Neural progenitor cell (in vitro differentiated cells): ENCODE measurements around the gene KLHL6. TPM values are rescaled to one million over a fixed set of nuclear protein-coding genes. Genes with fewer than 3 reads are reported as not detected.

Source experiments
- DNase-seq: peaks from one replicate; pipeline ENCODE4 v3.0.0-alpha.2; 2016; ENCODE audit warnings: low spot score
- H2AFZ ChIP-seq: fragments of 200-600 bp; sonication (generic); replicated peaks from 2 replicates; pipeline ENCODE4 v1.6.1; 2016; ENCODE audit warnings: antibody characterized with exemption
- H3F3A ChIP-seq: fragments of 200-600 bp; sonication (generic); 2 replicates; pipeline ENCODE4 v1.6.1; 2016; ENCODE audit warnings: antibody characterized with exemption, low read depth
- H3K27ac ChIP-seq: fragments of 200-600 bp; sonication (generic); 2 replicates; pipeline ENCODE4 v1.5.1; 2016; ENCODE audit warnings: mild to moderate bottlenecking
- H3K27me3 ChIP-seq: fragments of 200-600 bp; sonication (generic); 2 replicates; pipeline ENCODE4 v1.6.1; 2016; ENCODE audit warnings: mild to moderate bottlenecking, moderate library complexity
- H3K36me3 ChIP-seq: fragments of 200-600 bp; sonication (generic); 2 replicates; pipeline ENCODE4 v1.5.1; 2016
- H3K4me1 ChIP-seq: fragments of 200-600 bp; sonication (generic); 2 replicates; pipeline ENCODE4 v1.6.1; 2016; ENCODE audit warnings: mixed run types
- H3K4me2 ChIP-seq: fragments of 200-600 bp; sonication (generic); 2 replicates; pipeline ENCODE4 v1.6.1; 2016
- H3K4me3 ChIP-seq: fragments of 200-600 bp; sonication (generic); 2 replicates; pipeline ENCODE4 v1.5.1; 2016
- H3K79me2 ChIP-seq: fragments of 200-600 bp; sonication (generic); 2 replicates; pipeline ENCODE4 v1.6.1; 2016; ENCODE audit warnings: low read depth
- H3K9ac ChIP-seq: fragments of 200-600 bp; sonication (generic); 2 replicates; pipeline ENCODE4 v1.6.1; 2016
- H3K9me3 ChIP-seq: fragments of 200-600 bp; sonication (generic); 2 replicates; pipeline ENCODE4 v1.5.1; 2016; ENCODE audit warnings: low read depth
- H4K20me1 ChIP-seq: fragments of 200-600 bp; sonication (generic); 2 replicates; pipeline ENCODE4 v1.6.1; 2016; ENCODE audit warnings: low read depth
- H3K27ac Mint-ChIP-seq: 3 replicates; pipeline ENCODE4 v1.8.0; 2021; ENCODE audit warnings: mixed read lengths
- H3K27me3 Mint-ChIP-seq: 2 replicates; pipeline ENCODE4 v1.8.0; 2022; ENCODE audit warnings: low read depth, mild to moderate bottlenecking, inconsistent platforms, moderate library complexity, mixed read lengths; ENCODE audit not compliant: insufficient read depth
- H3K36me3 Mint-ChIP-seq: 3 replicates; pipeline ENCODE4 v1.8.0; 2021; ENCODE audit warnings: mixed read lengths
- H3K4me1 Mint-ChIP-seq: 3 replicates; pipeline ENCODE4 v1.8.0; 2021; ENCODE audit warnings: mixed read lengths
- H3K4me3 Mint-ChIP-seq: 3 replicates; pipeline ENCODE4 v1.8.0; 2021; ENCODE audit warnings: mild to moderate bottlenecking, moderate library complexity, mixed read lengths
- H3K9me3 Mint-ChIP-seq: 3 replicates; pipeline ENCODE4 v1.8.0; 2020; ENCODE audit warnings: mixed read lengths
- EZH2 ChIP-seq: fragments of 200-600 bp; sonication (generic); IDR thresholded peaks from 2 replicates; pipeline ENCODE4 v1.6.1; 2017; ENCODE audit warnings: antibody characterized with exemption, mild to moderate bottlenecking, moderate library complexity
- EZH2phosphoT487 ChIP-seq: fragments of 200-600 bp; sonication (generic); IDR thresholded peaks from 2 replicates; pipeline ENCODE4 v1.6.1; 2017; ENCODE audit warnings: antibody characterized with exemption
- total RNA-seq: library from RNA; depleted of rRNA; stranded (reverse); fragments of >200 nt; gene quantifications from 2 replicates; pipeline ENCODE4 v1.2.3, GENCODE V29; 2015; ENCODE audit warnings: low replicate concordance
- TF ChIP-seq, protein P1 (sequence below): fragments of 200-600 bp; sonication (generic); IDR thresholded peaks from 2 replicates; pipeline ENCODE4 v1.5.1; 2017; ENCODE audit warnings: antibody characterized with exemption, mild to moderate bottlenecking

The KLHL6 gene
- total RNA-seq, 1 donor from 2014 or later = 0.09 TPM

GRCh38 chr3:183504597-183504996, 50.9 kb downstream of the KLHL6 start:
- no peaks in the 10 kb centered on the region for H3K36me3 ChIP-seq
- H3K27me3 ChIP-seq = no peaks in the 10 kb centered on the region
- H3K9ac ChIP-seq = no peak overlapping the region
- DNase-seq = no peak
- Mint-ChIP-seq H3K27ac (no peak overlapping the region), H3K4me1 (no peaks in the 10 kb centered on the region), H3K9me3 (no peaks in the 10 kb centered on the region), H3K27me3 (peaks cover 2% of the 10 kb centered on the region), H3K36me3 (no peaks in the 10 kb centered on the region), H3K4me3 (no peak overlapping the region)
- H3K4me3 ChIP-seq = no peak overlapping the region
- H3K27ac ChIP-seq = no peak overlapping the region
- H2AFZ ChIP-seq = no peak overlapping the region
- no peaks in the 10 kb centered on the region for H3K79me2 ChIP-seq
- H3K4me1 ChIP-seq = no peaks in the 10 kb centered on the region
- H3F3A ChIP-seq = no peaks in the 10 kb centered on the region
- TF ChIP-seq EZH2phosphoT487 (no peak), EZH2 (no peak)
- H3K4me2 ChIP-seq = no peak overlapping the region
- H4K20me1 ChIP-seq = no peaks in the 10 kb centered on the region
- peaks cover 3% of the 10 kb centered on the region for H3K9me3 ChIP-seq

GRCh38 chr3:183503746-183504145, 51.8 kb downstream of the KLHL6 start:
- Histone ChIP-seq H4K20me1 (no peaks in the 10 kb centered on the region), H3K4me1 (no peaks in the 10 kb centered on the region), H3K36me3 (no peaks in the 10 kb centered on the region), H3K9ac (no peak overlapping the region), H2AFZ (no peak overlapping the region), H3K27me3 (no peaks in the 10 kb centered on the region), H3K4me3 (no peak overlapping the region), H3F3A (no peaks in the 10 kb centered on the region), H3K79me2 (no peaks in the 10 kb centered on the region), H3K27ac (no peak overlapping the region), H3K4me2 (no peak overlapping the region), H3K9me3 (peaks cover 3% of the 10 kb centered on the region)
- H3K27ac Mint-ChIP-seq = no peak overlapping the region
- peaks cover 2% of the 10 kb centered on the region for H3K27me3 Mint-ChIP-seq
- DNase-seq = peak; percentile 40
- H3K4me3 Mint-ChIP-seq = no peak overlapping the region
- no peaks in the 10 kb centered on the region for H3K9me3 Mint-ChIP-seq
- no peaks in the 10 kb centered on the region for H3K4me1 Mint-ChIP-seq
- H3K36me3 Mint-ChIP-seq = no peaks in the 10 kb centered on the region
- TF ChIP-seq, protein P1, sequence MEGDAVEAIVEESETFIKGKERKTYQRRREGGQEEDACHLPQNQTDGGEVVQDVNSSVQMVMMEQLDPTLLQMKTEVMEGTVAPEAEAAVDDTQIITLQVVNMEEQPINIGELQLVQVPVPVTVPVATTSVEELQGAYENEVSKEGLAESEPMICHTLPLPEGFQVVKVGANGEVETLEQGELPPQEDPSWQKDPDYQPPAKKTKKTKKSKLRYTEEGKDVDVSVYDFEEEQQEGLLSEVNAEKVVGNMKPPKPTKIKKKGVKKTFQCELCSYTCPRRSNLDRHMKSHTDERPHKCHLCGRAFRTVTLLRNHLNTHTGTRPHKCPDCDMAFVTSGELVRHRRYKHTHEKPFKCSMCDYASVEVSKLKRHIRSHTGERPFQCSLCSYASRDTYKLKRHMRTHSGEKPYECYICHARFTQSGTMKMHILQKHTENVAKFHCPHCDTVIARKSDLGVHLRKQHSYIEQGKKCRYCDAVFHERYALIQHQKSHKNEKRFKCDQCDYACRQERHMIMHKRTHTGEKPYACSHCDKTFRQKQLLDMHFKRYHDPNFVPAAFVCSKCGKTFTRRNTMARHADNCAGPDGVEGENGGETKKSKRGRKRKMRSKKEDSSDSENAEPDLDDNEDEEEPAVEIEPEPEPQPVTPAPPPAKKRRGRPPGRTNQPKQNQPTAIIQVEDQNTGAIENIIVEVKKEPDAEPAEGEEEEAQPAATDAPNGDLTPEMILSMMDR = peak; percentile 33
- TF ChIP-seq EZH2 = no peak
- no peak for TF ChIP-seq EZH2phosphoT487

- Histone ChIP-seq H3K36me3 (no peaks in the 10 kb centered on the region), H3K9ac (no peak overlapping the region), H2AFZ (no peak overlapping the region), H3K4me2 (no peak overlapping the region), H3K79me2 (no peaks in the 10 kb centered on the region), H3K27ac (no peak overlapping the region), H3K4me1 (no peaks in the 10 kb centered on the region), H4K20me1 (no peaks in the 10 kb centered on the region), H3K27me3 (no peaks in the 10 kb centered on the region), H3F3A (no peaks in the 10 kb centered on the region), H3K4me3 (no peak overlapping the region), H3K9me3 (peaks cover 3% of the 10 kb centered on the region)
- peaks cover 5% of the 10 kb centered on the region for H3K27me3 Mint-ChIP-seq
- H3K4me3 Mint-ChIP-seq = no peak overlapping the region
- no peak overlapping the region for H3K27ac Mint-ChIP-seq
- no peaks in the 10 kb centered on the region for H3K36me3 Mint-ChIP-seq
- no peaks in the 10 kb centered on the region for H3K9me3 Mint-ChIP-seq
- DNase-seq = no peak
- no peak for TF ChIP-seq EZH2
- no peak for TF ChIP-seq EZH2phosphoT487
- TF ChIP-seq, protein P1 = peak; percentile 18
- no peaks in the 10 kb centered on the region for H3K4me1 Mint-ChIP-seq
These were observed 53.0 kb downstream of the KLHL6 start for GRCh38 chr3:183502237-183503181.
